Stimulated activated naive B cell treated with anti-CD40 and anti-IgM and Interleukin-4, amounts not matched to agents 10 μg/mL and 1 μg/mL and 100 μg/mL, for 72 hours (primary cell): ENCODE measurements around the gene RIOK2.

Experiments
- ATAC-seq, 2 donors: fragments of 150-1000 bp; cut with Tn5 transposase; replicated peaks; 2 replicates each; pipeline ENCODE4 v1.10.0; 2021; ENCODE audit warnings: moderate library complexity in 1 of 2
- DNase-seq: peaks from one replicate; pipeline ENCODE4 v3.0.0; 2021
- H3K27ac Mint-ChIP-seq: one replicate; pipeline ENCODE4 v1.8.0; 2022; ENCODE audit warnings: mild to moderate bottlenecking, mixed read lengths
- H3K27me3 Mint-ChIP-seq, 2 donors: one replicate each; pipeline ENCODE4 v1.8.0; 2022; ENCODE audit warnings: mixed read lengths in 2 of 2
- H3K36me3 Mint-ChIP-seq, 2 donors: one replicate each; pipeline ENCODE4 v1.8.0; 2022; ENCODE audit warnings: mixed read lengths in 2 of 2, mild to moderate bottlenecking in 1 of 2
- H3K4me1 Mint-ChIP-seq, 2 donors: one replicate each; pipeline ENCODE4 v1.8.0; 2022; ENCODE audit warnings: mixed read lengths in 2 of 2, mild to moderate bottlenecking in 1 of 2
- H3K4me3 Mint-ChIP-seq, 2 donors: one replicate each; pipeline ENCODE4 v1.8.0; 2022; ENCODE audit warnings: mild to moderate bottlenecking in 2 of 2, mixed read lengths in 2 of 2, moderate library complexity in 1 of 2
- H3K9me3 Mint-ChIP-seq, 2 donors: one replicate each; pipeline ENCODE4 v1.8.0; 2022; ENCODE audit warnings: mixed read lengths in 2 of 2, mild to moderate bottlenecking in 1 of 2

Gene RIOK2

DNA sequence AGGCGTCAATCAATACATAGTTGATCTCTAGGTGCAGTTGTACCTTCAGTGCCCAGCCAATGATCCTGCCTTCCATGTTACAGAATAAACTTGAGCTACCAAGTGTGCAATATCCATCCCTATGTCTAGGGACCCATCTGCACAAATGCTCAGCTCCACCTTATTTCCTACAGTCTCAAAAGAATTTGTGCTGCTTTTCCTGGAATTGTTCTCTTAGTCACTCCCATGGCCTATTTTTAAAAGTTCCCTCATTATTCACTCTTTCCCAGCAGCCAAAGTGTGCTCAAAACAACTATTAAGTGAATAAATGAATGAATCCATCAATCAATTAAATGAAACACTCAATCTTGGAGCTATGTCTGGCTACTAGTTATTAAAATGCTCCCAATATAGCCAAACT, 55.3 kb downstream of the RIOK2 start:
- H3K27me3 Mint-ChIP-seq: no peaks in the 10 kb centered on the region
- ATAC-seq: no peak
- DNase-seq: no peak
- no peak overlapping the region for H3K27ac Mint-ChIP-seq
- H3K9me3 Mint-ChIP-seq: no peaks in the 10 kb centered on the region
- no peak overlapping the region for H3K4me3 Mint-ChIP-seq
- H3K4me1 Mint-ChIP-seq: peaks cover 22 to 26% of the 10 kb centered on the region in 2 donors
- peaks cover 3 to 12% of the 10 kb centered on the region in 2 donors for H3K36me3 Mint-ChIP-seq

DNA sequence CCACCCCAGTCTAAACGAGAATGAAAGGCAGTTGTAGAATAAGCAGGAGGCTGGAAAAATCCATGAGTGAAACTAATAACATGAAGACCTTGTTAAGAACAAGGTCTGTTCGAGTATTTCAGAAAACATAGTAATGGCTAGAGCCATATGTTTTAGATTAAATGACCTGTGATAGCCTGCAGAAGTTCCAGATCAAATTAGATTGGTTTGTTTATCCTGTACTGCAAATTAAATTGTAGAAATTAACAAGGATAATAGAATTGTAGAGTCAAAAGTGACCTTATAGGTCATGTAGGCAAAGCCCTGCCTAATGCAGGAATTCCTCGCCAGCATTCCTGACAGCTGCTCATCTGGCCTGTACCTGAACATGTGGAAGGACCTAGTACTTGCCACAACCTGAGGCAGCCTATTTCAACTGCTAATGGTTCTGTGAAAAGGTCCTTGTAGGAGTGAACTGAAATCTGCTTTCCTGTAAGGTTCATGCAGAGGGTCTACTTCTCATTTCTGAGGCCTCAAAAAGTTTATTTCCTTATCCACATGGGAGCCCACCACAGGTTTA, 57.8 kb downstream of the RIOK2 start:
- Mint-ChIP-seq H3K27ac (no peak overlapping the region), H3K4me3 (no peak overlapping the region), H3K27me3 (no peaks in the 10 kb centered on the region), H3K4me1 (peaks cover 11 to 12% of the 10 kb centered on the region in 2 donors), H3K36me3 (peaks cover 3 to 8% of the 10 kb centered on the region in 2 donors), H3K9me3 (no peaks in the 10 kb centered on the region)
- DNase-seq: no peak
- ATAC-seq: no peak

DNA sequence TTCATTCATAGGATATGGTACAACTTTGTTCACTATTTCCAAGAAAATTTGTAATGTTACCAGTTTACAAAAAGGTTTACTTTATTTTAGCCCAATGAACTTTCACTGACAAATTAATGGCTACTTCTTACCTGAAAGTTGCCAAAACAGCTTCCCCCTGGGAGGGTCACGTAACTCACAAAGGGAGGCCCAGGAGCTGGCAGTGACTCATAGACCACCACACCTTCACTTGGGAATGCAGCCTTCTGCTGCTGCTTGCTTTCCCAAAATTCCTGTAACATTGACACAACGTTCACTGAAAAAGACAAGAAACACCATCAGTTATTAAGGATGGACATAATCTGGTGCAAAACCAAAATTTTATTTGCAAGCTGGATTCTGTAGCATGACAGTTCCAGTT, 58.7 kb downstream of the RIOK2 start:
- Mint-ChIP-seq H3K4me1 (peaks cover 11 to 12% of the 10 kb centered on the region in 2 donors), H3K27ac (no peak overlapping the region), H3K4me3 (no peak overlapping the region), H3K27me3 (no peaks in the 10 kb centered on the region), H3K9me3 (no peaks in the 10 kb centered on the region), H3K36me3 (peaks cover 3 to 8% of the 10 kb centered on the region in 2 donors)
- no peak for ATAC-seq
- DNase-seq: no peak

DNA sequence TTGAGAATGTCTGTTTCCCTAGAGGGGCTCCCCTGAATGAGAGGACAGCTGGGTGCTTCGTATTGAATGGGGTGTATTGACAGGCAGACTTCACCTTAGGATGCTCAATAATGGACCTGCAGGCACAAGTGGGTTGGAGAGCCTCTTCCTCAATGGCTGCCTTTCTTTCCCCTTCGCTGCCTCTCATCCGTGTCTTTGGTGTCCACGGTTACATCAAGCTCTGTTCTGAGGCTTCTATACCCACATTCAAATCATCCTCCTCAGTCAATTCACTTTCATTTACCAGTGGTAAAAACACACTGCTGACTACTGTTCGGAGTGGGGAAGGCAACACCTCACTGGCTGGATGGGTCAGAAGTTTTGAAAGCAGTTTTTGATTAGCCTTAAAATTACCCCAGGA, 61.2 kb downstream of the RIOK2 start:
- no peak for DNase-seq
- H3K27me3 Mint-ChIP-seq: no peaks in the 10 kb centered on the region
- H3K4me3 Mint-ChIP-seq: no peak overlapping the region
- H3K4me1 Mint-ChIP-seq: peaks cover 5 to 6% of the 10 kb centered on the region in 2 donors
- H3K36me3 Mint-ChIP-seq: peaks cover 3 to 8% of the 10 kb centered on the region in 2 donors
- no peak overlapping the region for H3K27ac Mint-ChIP-seq
- no peak for ATAC-seq
- H3K9me3 Mint-ChIP-seq: no peaks in the 10 kb centered on the region

DNA sequence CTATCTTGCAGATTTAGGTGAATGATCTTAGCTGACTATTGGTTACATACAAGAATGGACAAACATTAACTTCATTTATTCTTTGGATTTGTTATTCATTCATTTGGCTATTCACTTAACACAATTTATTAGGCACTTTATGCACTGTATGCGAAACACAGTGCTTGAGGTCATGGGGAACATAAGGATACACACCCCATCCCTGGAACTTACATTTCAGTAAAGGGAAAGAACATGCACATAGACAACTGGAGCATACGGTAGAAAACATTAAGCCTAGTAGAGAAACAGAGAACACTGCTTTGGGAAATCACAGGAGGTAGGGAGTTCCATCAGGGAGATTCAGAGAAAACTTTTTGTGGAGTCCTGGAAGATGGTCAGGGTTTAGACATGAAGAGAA, 62.9 kb downstream of the RIOK2 start:
- Mint-ChIP-seq H3K4me1 (peaks cover 11 to 14% of the 10 kb centered on the region in 2 donors), H3K27ac (no peak overlapping the region)
- ATAC-seq: no peak

DNA sequence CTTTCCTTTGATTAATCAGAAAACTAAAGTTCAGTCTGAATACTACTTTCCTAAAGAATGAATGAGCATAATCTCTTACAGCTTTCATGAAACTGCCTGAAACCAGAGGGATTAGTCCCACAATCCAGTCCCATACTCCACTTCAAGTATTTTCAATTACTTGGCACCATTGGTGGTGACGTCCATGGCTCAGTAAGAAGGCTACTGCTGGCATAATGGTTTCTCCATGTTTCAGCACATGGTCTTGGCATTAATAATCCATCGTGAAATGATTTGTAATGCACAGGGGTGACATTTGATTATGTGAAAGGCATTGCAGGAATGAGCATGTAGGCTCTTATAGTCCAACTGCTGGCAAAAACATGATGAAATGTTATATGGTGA, 64.0 kb downstream of the RIOK2 start:
- H3K4me1 Mint-ChIP-seq: peaks cover 11 to 14% of the 10 kb centered on the region in 2 donors

More for the DNA sequence above, 62.9 kb downstream of the RIOK2 start:
- no peak overlapping the region for H3K4me3 Mint-ChIP-seq
- H3K9me3 Mint-ChIP-seq: no peaks in the 10 kb centered on the region
- H3K36me3 Mint-ChIP-seq: peaks cover 3 to 8% of the 10 kb centered on the region in 2 donors
- no peaks in the 10 kb centered on the region for H3K27me3 Mint-ChIP-seq
- DNase-seq: no peak

DNA sequence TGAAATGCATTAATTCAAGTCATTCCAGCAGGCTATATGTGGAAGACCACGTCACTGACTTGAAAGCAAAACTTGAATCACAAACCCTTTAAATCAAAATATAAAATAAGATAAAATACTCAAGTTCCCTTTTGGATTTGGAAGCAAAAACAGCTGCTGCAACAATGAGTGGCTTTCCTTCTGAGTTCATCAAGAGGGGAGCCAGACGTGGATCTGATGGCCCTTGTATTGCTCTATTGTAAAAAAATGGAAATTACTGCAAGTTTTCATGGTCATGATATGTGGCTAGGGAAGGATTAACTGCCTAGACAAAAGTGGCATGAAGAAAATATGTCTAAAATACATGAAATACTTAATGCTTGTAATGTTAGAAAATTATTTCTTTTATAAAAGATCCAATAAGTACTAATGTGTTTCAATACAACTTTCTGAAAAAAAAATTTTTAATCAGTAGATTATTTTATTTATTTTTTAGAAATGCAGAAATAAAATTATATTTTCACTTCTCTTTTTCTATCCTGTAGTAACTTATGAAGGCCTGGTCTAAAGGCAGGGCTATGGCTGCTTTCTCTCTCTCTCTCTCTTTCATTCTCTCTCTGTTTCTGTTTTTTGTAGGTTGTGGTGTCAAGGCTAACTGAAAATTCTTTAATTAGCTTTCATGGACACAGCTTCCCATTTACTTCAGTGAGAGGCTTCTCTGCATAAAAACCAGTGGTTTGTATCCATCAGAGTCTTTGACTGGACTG, 64.6 kb downstream of the RIOK2 start:
- H3K4me3 Mint-ChIP-seq: peak overlapping the region in 1 of 2 donors; percentile 17
- ATAC-seq (peak; percentile 60 to 61), DNase-seq (no peak)
- peak overlapping the region; percentile 70 for H3K27ac Mint-ChIP-seq
- no peaks in the 10 kb centered on the region for H3K9me3 Mint-ChIP-seq
- H3K27me3 Mint-ChIP-seq: no peaks in the 10 kb centered on the region
- peaks cover 0 to 4% of the 10 kb centered on the region in 2 donors for H3K36me3 Mint-ChIP-seq
- peaks cover 11 to 14% of the 10 kb centered on the region in 2 donors for H3K4me1 Mint-ChIP-seq

More for the DNA sequence above, 64.0 kb downstream of the RIOK2 start:
- Mint-ChIP-seq H3K36me3 (peaks cover 3 to 8% of the 10 kb centered on the region in 2 donors), H3K4me3 (no peak overlapping the region), H3K27ac (peak overlapping the region; percentile 70), H3K27me3 (no peaks in the 10 kb centered on the region), H3K9me3 (no peaks in the 10 kb centered on the region)
- no peak for DNase-seq
- no peak for ATAC-seq

DNA sequence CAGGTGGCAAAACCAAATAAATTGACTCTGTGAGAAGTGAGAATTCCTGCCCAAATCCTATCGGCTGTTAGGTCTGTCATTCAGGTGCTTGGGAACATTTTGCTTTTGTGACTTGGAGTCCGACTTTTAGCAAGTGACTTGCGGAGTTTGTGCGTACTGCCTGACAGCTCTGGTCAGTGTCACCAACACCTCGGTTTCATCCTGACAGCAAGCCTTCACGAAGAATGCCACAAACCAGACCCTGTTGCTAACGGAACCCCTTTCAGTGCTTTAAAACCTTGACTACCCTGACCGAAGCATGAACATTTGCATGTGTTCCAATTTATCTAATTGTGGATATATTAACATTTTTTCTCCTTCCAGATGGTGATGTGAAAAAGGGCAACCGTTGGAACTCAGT, 67.1 kb downstream of the RIOK2 start:
- no peak overlapping the region for H3K27ac Mint-ChIP-seq
- no peaks in the 10 kb centered on the region for H3K9me3 Mint-ChIP-seq
- ATAC-seq (no peak), DNase-seq (no peak)
- peaks cover 0 to 3% of the 10 kb centered on the region in 2 donors for H3K36me3 Mint-ChIP-seq
- no peaks in the 10 kb centered on the region for H3K27me3 Mint-ChIP-seq
- peaks cover 11 to 19% of the 10 kb centered on the region in 2 donors for H3K4me1 Mint-ChIP-seq
- H3K4me3 Mint-ChIP-seq: no peak overlapping the region

DNA sequence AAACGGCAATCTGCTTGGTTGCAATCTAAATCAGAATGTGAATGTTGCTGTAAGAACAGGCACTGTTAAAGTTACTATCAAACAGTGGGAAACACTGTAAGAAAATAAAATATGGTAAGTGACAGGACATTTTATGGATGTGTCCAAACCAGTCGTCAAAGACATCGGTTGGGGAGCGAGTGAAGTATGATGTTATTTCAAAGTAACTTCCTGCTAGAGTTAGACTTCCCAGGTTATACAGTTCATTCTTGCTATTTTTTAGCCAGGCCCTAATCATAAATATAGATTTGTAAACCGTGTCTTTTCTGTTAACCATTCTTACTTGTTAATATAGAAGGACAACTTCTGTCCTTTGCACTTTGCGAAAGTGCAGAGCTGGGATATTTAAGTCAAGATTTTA, 70.8 kb downstream of the RIOK2 start:
- Mint-ChIP-seq H3K4me3 (no peak overlapping the region), H3K9me3 (no peaks in the 10 kb centered on the region)
- no peak for ATAC-seq

DNA sequence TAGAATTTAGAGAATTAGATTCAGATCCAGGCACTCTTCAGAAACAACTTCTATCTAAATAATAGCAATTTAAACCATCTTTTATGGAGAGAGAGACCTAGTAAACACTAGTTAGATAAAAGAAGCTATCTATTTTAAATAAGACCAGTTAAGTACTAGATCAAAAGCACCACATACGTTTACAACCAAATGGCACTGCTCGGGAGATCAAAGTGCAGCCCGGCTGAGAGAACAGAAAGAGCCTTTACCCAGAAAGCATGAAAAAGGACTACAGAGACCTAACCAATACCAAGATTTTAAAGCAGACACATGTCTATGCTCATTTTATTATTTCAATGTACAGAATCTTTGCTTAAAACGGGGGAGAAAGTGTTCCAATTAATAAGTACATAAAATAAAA, 71.4 kb downstream of the RIOK2 start:
- H3K27ac Mint-ChIP-seq: peak overlapping the region; percentile 38
- peaks cover 5 to 13% of the 10 kb centered on the region in 2 donors for H3K4me1 Mint-ChIP-seq
- H3K27me3 Mint-ChIP-seq: no peaks in the 10 kb centered on the region
- H3K36me3 Mint-ChIP-seq: peaks cover 2 to 10% of the 10 kb centered on the region in 2 donors
- peak overlapping the region in 1 of 2 donors; percentile 7 for H3K4me3 Mint-ChIP-seq
- ATAC-seq (no peak), DNase-seq (no peak)
- no peaks in the 10 kb centered on the region for H3K9me3 Mint-ChIP-seq

More for the DNA sequence above, 70.8 kb downstream of the RIOK2 start:
- H3K4me1 Mint-ChIP-seq: peaks cover 6 to 13% of the 10 kb centered on the region in 2 donors
- DNase-seq: no peak
- peaks cover 2 to 10% of the 10 kb centered on the region in 2 donors for H3K36me3 Mint-ChIP-seq
- no peak overlapping the region for H3K27ac Mint-ChIP-seq
- H3K27me3 Mint-ChIP-seq: no peaks in the 10 kb centered on the region

DNA sequence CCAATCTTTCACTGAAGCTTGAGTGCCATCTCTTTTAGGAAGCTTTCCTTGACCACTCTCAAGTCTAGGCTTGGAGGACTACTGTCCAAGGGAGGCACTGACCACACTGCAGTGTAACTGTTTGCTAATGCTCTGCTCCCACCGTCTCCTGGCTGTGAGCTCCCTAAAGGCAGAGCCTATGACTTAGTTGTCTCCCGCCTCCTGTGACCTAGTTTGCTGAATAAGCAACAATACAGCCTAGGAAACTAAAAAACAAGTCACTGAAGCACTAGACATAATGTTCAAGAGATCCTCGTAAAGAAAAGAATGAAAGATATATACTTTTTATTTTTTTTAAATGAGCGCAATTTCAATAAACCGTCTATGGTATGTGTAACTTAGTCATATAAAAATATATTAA, 72.0 kb downstream of the RIOK2 start:
- no peak overlapping the region for H3K27ac Mint-ChIP-seq
- ATAC-seq: no peak
- peaks cover 2 to 13% of the 10 kb centered on the region in 2 donors for H3K36me3 Mint-ChIP-seq
- no peaks in the 10 kb centered on the region for H3K9me3 Mint-ChIP-seq
- no peak for DNase-seq
- H3K4me3 Mint-ChIP-seq: no peak overlapping the region
- H3K27me3 Mint-ChIP-seq: no peaks in the 10 kb centered on the region
- peaks cover 4 to 13% of the 10 kb centered on the region in 2 donors for H3K4me1 Mint-ChIP-seq
